ENCODE measurements around the gene OPCML.

Gene OPCML

DNA sequence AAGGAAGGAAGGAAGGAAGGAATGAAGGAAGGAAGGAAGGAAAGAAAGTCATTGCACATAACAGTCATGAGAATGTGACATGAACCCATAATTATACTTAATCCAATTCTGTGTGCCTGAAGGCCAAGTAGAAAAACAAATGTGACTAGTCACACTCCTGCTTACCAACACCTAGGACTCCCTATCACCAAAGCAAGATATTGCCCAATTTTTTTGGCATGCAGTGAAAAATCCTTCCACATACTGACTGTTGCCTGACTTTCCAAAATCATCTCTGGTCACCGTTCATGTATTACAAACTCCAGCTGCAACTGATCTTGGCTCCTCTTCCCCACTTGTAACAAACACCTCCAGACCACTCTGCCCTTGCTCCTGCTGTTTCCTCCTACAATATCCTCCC lies 516.8 kb downstream of the OPCML start:
- no peak for DNase-seq

DNA sequence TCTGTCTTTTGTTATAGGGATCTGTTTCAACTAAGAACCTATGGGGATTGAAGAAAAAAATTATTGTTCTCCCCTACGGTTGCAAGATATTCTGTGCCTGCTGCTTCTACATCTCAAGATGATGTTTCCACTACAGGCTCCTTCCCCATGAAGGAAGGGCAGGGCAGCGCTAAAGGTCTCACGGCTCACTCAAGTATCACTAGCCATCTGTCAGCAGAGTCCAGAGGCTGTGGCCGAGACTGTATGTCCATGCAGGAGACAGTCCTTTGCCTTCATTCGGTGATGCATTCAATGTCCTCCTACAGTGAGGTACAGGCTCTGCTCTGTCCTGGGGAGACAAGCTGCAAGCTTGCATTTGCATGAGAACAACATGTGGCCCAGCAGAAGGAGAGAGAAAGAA lies 518.0 kb downstream of the OPCML start:
- no peak for DNase-seq

DNA sequence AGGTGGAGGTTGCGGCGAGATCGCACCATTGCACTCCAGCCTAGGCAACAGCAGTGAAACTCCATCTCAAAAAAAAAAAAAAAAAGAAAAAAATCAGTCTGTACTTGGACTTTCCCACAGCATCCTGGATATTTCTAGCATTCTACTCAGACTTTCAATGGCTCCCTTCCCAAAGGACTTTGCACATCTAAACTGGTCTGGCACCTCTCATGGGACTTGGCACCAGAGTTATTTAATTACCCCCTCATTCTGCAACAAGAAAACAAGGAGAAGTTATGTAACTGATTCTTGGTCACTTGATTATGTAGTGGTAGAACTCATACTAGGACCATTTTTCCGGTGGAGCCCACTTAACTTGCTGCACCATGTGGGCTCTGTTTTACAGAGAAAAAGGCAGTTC lies 519.5 kb downstream of the OPCML start:
- DNase-seq = no peak

DNA sequence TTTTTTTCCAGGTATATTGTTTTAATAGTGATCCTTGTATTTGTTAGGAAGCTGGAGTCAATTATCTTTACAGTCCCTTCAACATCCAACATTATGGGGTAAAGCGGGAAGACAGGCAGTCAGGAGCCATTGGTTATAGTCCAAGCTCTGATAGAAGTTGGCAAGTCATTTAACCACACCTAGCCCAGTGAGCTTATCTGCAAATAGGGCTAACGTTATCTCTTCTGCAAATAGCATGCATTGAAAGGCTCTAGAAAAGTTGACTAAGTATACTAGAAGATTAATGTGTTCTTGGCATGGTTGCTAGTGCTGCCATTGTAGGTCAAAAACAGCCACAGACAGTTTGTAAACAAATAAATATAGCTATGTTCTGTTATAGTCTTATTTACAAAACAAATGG lies 520.7 kb downstream of the OPCML start:
- no peak for DNase-seq

DNA sequence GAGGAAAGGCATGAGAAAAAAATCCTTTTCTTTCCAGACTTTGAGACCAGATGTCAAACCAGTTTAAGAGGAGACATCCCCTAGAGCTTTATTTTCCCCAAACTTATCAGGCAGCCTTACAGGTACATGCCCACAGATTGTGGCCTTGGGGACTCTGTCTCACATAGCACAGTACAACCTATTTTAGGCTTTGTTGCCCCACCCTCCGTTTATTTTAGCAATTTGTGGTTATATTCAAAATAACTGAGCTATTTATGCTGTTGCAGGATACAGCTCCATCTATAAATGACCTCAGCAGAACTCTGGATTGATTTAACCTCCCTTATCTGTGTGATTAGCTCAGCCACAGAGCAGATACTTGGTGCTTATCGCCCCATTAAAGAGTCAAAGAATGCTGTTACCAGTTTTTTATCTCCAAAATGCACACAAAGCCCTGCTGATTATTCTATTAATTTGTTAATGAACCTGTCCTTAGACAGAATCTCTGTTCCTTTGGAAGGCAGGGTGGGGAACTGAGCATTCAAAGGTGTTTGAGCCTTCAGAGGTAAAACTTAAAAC lies 525.2 kb downstream of the OPCML start:
- no peak for DNase-seq

DNA sequence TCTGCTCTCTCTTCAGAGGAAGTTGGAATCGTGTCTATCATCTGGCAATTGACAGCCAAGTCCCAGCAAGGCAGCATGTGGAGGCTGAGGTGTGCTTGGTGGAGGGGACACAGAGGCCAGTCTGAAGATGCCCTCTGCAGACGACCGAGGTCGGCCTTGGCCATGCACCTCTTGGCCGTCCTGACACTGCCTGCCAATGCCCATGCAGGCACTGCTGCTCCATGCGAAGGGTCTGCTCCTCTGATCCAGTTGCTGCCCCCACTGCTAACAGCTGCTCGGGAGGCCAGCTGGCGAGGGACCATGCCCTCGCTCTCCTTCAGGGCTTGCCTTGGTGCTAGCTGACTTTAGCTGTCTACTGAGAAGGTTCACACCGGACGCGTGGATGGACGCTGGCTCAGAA lies 527.9 kb downstream of the OPCML start:
- no peak for DNase-seq

DNA sequence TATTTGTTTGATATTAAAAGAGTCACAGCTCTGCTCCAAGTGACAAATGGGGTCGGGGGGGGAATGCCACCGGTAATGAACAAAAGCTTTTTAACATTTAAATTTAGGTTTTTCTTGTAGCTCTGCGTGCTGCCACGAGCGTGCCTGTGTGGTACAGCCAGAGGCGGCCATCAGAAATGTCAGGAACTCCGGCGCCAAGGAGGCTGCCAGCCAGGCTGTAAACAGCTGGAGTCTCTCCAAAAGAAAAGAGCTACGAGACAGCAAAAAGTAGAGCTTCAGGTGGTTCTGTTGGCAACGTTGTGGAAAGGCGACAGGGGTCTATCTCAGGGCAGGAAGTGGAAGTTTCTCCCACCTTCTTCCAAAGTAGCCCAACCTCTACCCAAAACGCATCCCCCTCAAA lies 532.8 kb downstream of the OPCML start:
- DNase-seq = no peak

DNA sequence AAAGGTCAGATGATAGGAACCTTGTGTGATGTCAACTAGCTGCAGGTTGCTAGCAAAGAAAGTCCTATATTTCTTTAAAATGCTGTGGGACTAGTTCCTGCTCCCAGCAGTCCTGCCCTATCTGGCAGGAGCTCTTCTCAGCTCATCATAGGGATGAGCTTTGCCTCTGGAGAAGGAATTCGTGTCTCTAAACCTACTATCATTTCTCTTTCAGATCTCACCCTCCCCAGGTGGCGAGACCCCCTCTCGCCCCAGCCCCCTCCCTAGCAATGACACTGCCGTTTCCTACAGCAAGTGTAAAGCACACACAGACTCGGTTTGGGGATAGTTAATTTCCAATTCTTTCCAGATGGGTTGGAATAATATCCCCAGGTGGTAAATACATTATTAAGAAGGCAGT lies 533.3 kb downstream of the OPCML start:
- no peak for DNase-seq

DNA sequence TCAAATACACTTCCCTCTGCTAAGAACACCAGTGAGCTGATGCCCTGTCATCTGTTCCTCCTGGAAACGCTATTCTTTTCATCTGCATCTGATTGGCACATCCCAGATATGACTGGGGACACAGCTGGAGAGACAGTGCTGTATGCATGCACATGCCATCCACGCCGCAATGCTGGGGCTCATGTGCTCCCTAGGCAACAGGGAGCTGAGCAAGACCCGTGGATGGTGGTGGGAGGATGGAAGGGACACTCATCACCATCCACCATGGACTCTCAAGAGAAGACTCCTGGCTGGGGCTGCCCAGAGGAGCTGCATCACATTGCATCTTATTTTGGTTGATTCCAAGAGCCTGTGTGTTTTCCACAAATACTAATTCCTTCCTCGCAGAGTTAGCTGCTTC lies 534.9 kb downstream of the OPCML start:
- DNase-seq = no peak

DNA sequence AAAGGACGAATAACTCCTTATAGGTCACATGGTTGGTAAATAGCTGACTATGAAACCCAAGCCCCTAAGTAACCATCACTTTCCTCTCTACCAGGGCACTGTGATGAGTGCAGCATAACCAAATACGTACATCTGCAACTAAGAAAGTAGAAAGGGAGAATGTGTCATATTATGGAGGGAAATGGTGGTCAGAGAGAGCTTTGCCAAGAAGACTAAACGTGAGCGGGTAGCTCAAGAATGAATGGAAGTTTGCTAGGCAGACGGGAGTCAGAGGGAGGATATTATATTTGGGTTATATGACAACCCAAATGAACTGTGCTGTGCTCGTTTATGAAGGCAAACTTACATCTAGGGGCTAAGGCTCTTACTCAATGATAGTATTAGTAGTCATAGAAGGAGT lies 537.3 kb downstream of the OPCML start:
- no peak for DNase-seq

DNA sequence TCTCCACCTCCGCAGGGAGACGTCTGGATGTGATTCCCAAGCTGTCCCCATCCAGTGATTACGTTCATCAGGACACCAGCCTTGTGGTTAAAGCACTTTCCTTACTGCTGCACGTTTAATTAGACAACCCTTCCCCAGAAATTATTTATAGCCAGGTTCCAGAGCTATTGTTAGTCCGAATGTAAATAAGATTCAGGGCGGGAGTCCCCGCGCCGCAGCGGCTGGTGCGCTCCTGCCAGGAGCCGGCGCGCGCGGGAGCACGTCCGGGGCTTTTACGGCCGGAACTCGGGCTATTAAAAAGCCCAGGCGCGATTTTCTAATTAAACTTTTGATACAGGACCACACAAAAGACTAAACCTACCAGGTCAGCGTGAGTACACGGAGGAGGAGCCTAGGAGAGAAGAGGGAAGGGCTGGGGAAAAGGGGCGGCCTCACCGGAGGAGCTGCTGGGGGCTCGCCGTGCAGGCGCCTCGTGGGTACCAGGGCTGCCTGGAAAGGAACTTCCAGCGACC lies 538.3 kb downstream of the OPCML start:
- DNase-seq = no peak

DNA sequence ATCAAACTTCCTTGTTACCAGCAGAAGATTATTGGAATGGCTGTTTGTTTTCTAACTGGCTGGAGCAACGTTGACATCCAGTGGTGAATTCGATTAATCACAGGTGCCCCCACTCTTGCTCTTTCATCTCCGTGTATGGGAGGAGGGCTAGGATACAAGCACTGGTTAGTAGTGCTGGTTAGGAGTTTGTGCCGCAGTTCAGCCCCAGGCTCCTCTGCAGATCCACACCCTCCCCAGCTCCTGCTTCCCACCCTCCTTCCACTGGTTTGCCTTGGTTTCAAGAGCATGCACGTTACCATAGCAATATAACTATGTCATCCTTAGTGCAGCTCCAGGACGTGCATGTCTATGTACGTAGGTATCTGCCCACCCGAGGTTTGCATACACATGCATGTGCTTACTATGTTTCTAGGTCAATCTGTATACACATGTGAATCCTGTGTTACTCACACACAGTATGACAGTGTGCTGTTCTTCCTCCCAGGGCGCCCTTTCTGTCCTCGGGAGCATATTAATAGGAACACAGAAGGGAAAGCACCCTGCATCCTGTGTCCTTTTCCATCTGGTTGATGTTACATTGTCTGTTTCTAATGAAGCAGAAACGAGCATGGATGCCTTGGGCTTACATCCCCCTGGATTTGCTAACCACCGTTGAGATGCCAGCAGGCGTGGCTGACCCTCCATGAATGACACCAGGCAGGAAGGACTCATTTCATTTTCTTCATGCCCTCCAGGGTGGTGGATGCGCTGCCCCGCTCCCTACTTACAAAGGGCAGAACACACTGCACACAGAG lies 539.3 kb downstream of the OPCML start:
- DNase-seq = no peak

DNA sequence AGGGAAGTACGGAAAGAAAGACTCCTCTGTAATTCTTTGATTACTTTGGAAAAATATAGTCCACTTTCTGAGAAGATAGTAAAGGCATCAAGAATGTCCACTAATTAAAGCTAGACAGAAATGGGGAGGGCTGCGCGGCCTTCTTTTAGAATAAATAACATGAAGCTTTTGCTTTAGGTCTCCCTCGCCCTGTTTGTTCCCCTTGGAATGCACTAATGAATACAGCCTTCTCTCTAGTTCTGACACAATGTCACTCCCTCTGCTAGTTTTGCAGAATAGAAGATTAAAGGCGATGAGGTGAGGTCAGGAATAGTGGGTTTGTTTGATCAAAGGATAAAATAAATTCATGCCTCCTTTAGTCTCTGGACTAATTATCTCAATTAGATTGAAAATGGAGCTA lies 543.9 kb downstream of the OPCML start:
- DNase-seq = no peak

DNA sequence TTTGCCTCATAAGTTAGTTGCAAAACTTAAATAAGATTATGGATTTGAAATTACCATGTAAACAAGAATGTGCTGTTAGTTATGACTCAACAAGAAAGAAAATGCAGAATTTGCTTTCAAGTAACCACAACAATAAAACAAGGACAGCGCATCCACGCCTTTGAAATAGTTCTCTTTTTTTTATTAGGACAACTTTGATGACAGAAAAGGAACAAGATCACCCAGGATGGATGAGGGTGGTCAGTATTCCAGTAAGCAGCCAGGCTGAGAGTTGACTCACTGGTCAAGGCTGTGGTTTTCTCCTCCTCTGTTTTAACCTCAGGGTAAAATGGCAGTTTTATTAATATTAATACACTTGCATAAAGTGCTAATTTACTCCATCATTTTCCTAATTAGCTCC lies 544.4 kb downstream of the OPCML start:
- DNase-seq = no peak

DNA sequence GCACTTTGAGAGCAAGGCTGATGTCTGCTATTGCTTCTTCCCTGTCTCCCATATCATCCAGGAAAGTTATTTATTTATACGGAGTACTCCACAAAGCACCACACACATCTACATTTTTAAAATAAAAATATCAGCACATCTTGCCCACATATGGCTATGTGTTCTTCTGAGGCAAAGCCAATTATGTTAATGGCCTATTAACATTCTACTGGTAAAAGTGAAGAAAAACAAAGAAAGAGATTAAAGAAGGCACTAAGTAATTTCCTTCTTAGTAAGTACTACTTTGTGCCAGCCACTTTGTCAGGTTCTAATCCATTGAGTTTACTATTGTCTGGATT lies 548.7 kb downstream of the OPCML start:
- no peak for DNase-seq

DNA sequence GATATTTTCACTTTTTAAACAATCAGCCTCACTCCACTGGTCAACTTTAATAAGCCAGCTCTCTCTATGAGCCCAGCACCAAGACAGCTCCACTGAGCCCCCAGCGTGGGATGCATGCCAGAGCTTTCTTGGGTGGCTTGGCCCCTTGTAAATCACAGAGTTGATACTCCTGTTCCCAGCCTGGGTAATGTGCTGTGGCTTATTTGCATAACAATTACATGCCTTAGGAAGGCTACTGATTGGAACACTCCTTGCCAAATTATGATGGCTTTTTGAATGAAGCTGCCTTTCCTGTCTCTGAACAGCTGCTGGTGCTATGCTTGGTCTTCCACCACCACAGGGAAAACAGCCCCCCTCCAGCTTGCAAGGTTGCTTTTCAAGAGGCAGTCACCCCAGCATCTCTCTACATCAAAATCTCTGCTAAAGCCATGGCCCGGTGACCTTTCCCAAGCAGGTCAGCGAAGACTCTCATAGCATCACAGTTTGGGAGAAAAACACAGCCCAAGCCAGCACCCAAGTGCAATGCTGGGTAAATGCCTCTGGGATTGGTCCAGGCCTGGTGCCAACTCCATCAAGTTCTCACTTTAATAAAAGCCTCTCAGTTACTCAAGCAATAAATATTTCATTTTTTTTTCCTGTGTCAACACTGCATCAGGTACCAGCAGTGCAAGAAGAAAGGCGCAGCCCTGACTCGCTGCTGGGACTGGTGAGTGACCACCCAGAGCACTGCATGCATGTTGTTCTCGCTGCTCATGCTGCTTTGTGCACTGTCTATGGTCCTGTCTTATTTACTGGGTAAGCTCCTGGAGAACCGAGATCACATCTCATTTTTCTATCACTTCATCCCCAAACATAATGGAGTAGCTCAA lies 549.3 kb downstream of the OPCML start:
- no peak for DNase-seq

DNA sequence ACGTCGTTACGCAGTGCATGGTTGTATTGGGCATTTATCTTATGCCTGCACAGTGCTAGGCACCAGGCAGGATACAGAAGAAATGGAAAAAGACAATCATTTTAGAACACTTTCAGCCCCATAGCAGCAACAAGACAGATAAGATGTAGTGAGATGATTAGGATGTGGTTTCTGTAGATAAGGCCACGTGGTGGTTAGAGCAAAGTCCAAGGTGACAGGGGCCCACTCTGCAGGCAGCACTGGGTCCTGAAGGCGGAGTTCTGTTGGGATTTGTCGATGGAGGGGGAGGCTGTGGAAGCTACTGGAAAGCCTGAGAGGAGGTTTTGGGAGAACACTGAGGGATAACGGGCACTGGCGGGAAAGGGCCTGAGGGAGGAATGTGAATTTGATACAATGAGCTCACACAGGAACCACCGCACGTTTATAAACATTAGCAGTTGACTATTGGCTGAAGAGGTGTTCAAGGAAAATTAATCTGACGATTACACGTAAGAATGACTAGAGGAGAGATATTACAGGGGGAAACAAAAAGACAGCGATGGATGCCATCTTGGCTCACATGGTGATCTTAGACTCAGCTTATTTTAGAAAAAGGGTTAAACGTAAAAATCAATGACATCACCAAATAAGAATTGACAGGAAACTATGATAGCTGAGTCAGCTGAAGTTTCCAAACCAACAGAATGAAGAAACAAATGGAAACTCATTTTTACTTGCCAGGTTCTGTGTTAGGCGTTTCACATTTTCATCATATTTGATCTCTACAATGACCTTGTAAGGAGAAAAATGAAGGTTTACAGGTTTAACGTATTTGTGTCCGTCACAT lies 551.0 kb downstream of the OPCML start:
- no peak for DNase-seq

DNA sequence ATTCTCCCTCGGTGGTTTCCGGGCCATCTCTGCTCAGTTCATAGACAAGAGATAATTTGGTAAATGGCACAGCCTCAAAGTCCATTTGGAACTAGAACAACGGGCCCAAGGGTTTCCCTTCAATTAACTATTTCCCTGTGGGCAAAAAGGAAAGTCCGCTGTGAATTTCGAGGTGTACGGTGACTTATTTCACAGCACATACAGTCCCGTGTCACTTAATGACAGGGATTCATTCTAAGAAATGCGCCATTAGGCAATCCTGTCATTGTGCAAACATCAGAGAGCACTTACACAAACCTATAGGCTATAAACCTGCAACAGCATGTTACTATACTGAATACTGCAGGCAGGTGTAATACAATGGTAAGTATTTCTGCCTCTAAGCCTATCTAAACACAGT lies 551.6 kb downstream of the OPCML start:
- no peak for DNase-seq

DNA sequence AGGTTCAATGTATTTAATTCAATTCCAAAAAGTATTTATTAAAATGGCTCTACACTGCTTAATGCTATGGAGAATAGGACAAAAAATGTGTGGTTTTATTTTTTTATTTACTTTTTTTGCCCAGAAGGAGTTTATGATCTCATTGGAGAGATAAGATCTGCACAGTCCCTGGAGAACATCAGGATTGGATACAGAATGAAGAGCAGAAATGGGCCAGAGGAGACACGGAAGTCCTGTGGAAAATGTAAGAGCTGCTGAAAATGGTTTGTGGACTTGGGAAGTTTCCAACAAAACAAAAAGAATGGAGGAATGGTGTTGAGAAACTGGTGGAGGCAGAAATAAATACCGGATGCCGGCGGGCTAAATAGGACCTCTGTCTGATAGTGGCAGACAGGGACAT lies 554.6 kb downstream of the OPCML start:
- DNase-seq = no peak

DNA sequence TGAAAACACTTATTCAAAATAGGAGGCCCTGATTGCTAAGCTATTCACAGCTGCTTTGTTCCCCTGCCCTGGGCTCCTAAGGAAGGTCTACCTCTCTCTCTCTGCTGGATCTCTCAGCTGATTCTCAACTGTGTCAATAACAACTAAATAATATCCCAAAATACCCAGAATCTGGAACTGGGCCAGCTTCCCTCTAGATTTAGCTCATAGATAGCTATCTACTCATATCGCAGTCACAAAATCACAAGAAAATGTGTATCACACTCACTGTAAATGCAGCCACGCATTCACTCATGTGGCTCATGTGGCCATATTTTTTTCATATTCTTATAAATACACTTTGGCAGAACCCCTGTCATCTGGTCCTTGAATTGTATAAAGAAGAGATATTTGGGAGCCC lies 555.1 kb downstream of the OPCML start:
- no peak for DNase-seq

DNA sequence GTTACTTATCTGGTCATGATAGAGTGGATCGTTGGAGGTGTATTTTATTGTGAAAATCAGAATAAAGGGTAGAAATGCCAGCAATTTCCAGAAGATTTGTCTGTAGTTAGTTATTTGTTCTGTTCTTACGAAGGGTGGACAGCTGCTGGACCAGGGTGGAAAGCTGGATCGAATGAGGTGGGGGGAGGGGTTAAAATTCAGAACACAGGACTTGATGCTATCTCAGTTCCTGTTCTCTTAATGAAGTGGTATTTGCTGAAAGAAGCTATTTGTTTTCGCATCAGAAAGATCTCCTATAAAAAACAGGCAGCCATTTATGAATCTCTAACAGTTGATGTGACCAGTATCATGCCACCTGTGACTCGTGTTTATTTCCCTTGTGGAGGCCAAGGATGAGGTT lies 556.2 kb downstream of the OPCML start:
- no peak for DNase-seq

DNA sequence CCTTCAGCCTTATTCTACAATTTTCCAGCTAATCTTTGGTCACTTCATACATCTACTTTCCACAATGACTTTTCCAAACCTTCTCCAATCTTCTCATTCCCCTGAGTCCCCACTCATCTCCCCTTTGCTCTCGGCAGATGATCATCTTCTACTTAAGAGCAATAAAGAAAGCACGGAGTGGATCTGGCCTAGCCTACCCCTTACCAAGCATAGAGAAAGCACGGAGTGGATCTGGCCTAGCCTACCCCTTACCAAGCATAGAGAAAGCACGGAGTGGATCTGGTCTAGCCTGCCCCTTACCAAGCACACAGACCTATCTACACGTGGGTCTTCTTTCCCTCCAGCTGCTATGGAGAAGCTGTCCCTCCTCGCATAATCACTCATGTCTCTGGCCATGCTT lies 558.6 kb downstream of the OPCML start:
- no peak for DNase-seq

DNA sequence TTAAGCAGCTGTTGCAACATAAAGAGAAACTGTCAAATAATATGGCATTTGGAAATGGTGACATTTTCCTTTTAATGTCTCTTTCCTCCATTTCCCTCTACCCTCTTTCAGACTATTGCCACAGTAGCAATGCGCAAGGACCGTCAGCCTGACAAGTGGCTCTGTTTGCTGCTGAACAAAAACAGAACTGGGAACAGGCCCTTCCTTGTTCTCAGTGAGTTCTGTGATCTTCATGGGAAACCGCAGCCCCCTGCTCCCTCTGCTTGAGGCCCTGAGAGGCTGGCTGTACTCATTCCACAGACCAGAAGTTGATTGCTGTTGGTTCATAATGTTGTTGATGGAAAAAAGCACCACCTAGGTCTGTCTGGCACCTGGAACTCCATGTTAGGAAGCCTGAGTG lies 559.7 kb downstream of the OPCML start:
- no peak for DNase-seq
